ENCODE results near the gene HDAC2. TPM values are rescaled to one million over a fixed set of nuclear protein-coding genes. Genes with fewer than 3 reads are reported as not detected.

HDAC2 gene
- total RNA-seq, 2 donors from 2014 or later, result 275 to 335 TPM

DNA sequence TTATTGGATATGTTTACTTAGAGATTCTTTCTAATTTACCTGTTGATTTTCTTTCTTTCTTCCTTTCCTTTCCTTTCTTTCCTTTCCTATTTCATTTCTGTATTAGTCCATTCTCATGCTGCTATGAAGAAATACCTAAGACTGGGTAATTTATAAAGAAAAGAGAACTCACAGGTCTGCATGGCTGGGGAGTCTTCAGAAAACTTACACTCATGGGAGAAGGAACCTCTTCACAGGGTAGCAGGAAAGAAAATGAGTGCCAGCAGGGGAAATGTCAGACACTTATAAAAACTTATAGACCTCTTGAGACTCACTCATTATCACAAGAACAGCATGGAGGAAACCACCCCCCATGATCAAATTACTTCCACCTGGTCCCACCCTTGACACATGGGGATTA lies 40.8 kb downstream of the HDAC2 start:
- no peak overlapping the region for H3K4me3 ChIP-seq (ENCODE audit: low read length)
- peaks cover 25% of the 10 kb centered on the region for H3K36me3 ChIP-seq (ENCODE audit: control insufficient read depth, insufficient read depth, low read length)
- peaks cover 2% of the 10 kb centered on the region for H3K27me3 Mint-ChIP-seq (ENCODE audit: insufficient read depth)
- H3K36me3 Mint-ChIP-seq (ENCODE audit: low read depth), result peaks cover 28% of the 10 kb centered on the region
- no peaks in the 10 kb centered on the region for H3K27me3 ChIP-seq (ENCODE audit: control insufficient read depth, insufficient read depth, low read length, poor library complexity, severe bottlenecking)
- peaks cover 45% of the 10 kb centered on the region for H3K9me3 ChIP-seq (ENCODE audit: control insufficient read depth, low read length)
- H3K4me1 Mint-ChIP-seq, result peaks cover 4% of the 10 kb centered on the region
- no peaks in the 10 kb centered on the region for H3K4me1 ChIP-seq (ENCODE audit: control insufficient read depth, insufficient read depth, low read length)
- H3K27ac Mint-ChIP-seq, result no peak overlapping the region
- DNase-seq, result no peak
- H3K9me3 Mint-ChIP-seq, result peaks cover 35% of the 10 kb centered on the region
- H3K9ac ChIP-seq (ENCODE audit: extremely low read depth, low read length, poor library complexity, severe bottlenecking), result no peak overlapping the region
- TF ChIP-seq, protein P1, sequence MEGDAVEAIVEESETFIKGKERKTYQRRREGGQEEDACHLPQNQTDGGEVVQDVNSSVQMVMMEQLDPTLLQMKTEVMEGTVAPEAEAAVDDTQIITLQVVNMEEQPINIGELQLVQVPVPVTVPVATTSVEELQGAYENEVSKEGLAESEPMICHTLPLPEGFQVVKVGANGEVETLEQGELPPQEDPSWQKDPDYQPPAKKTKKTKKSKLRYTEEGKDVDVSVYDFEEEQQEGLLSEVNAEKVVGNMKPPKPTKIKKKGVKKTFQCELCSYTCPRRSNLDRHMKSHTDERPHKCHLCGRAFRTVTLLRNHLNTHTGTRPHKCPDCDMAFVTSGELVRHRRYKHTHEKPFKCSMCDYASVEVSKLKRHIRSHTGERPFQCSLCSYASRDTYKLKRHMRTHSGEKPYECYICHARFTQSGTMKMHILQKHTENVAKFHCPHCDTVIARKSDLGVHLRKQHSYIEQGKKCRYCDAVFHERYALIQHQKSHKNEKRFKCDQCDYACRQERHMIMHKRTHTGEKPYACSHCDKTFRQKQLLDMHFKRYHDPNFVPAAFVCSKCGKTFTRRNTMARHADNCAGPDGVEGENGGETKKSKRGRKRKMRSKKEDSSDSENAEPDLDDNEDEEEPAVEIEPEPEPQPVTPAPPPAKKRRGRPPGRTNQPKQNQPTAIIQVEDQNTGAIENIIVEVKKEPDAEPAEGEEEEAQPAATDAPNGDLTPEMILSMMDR (conservative IDR thresholded peaks at IDR 0.05), result no peak
- H3K27ac ChIP-seq (ENCODE audit: low read depth, low read length), result no peak overlapping the region
- no peak overlapping the region for H3K4me3 Mint-ChIP-seq

DNA sequence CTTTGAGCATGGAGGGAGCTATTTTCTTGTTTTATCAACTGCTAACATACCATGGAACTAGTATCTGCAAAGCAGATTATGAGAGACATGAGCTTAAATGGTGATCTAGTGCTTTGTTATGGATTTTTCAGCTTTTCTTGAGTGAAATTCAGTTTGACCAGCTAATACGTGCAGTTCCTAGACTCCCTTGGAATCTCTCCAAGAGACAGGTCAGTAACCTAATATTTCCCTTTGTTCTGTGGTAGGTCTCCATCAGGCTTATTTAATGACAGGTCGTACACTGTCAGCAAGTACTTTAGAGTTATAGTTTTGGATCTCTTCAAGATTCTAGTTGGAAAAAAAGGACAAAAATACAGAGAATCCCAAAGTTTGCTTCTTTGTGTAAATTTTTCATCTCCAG lies 43.9 kb downstream of the HDAC2 start:
- H3K36me3 Mint-ChIP-seq (ENCODE audit: low read depth), result peaks cover 9% of the 10 kb centered on the region
- Histone ChIP-seq H3K4me3 (ENCODE audit: low read length) (no peak overlapping the region), H3K9me3 (ENCODE audit: control insufficient read depth, low read length) (peaks cover 23% of the 10 kb centered on the region), H3K4me1 (ENCODE audit: control insufficient read depth, insufficient read depth, low read length) (no peaks in the 10 kb centered on the region), H3K27me3 (ENCODE audit: control insufficient read depth, insufficient read depth, low read length, poor library complexity, severe bottlenecking) (no peaks in the 10 kb centered on the region), H3K9ac (ENCODE audit: extremely low read depth, low read length, poor library complexity, severe bottlenecking) (no peak overlapping the region), H3K27ac (ENCODE audit: low read depth, low read length) (no peak overlapping the region), H3K36me3 (ENCODE audit: control insufficient read depth, insufficient read depth, low read length) (no peaks in the 10 kb centered on the region)
- DNase-seq, result no peak
- TF ChIP-seq, protein P1 (conservative IDR thresholded peaks at IDR 0.05), result no peak
- WGBS, 2 experiments (ENCODE audit: insufficient coverage in 1 of 2, insufficient read length in 1 of 2), result 82 to 90% methylated on average over 2 of the region's 2 CpGs
- H3K4me1 Mint-ChIP-seq, result no peaks in the 10 kb centered on the region
- no peak overlapping the region for H3K4me3 Mint-ChIP-seq
- no peak overlapping the region for H3K27ac Mint-ChIP-seq
- peaks cover 22% of the 10 kb centered on the region for H3K9me3 Mint-ChIP-seq
- H3K27me3 Mint-ChIP-seq (ENCODE audit: insufficient read depth), result peaks cover 2% of the 10 kb centered on the region

DNA sequence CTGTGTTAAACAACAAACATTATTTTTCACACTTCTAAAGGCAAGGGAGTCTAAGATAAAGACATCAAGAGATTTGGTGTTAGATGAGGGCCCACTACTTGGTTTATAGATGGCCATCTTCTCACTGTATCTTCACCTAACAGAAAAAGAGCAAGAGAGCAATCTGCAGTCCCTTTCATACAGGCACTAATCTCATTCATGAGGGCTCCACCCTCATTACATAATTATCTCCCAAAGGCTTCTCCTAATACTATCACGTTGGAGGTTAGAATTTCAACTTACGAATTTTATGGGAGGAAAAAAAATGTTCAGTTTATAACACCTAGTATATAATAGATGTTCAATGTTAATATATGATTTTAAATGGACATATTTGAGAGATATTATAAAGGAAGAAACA lies 45.6 kb downstream of the HDAC2 start:
- DNase-seq, result no peak
- TF ChIP-seq, protein P1 (conservative IDR thresholded peaks at IDR 0.05), result no peak

More for the DNA sequence above, 45.6 kb downstream of the HDAC2 start:
- Histone ChIP-seq H3K27me3 (ENCODE audit: control insufficient read depth, insufficient read depth, low read length, poor library complexity, severe bottlenecking) (no peaks in the 10 kb centered on the region), H3K36me3 (ENCODE audit: control insufficient read depth, insufficient read depth, low read length) (no peaks in the 10 kb centered on the region), H3K9me3 (ENCODE audit: control insufficient read depth, low read length) (peaks cover 15% of the 10 kb centered on the region), H3K4me1 (ENCODE audit: control insufficient read depth, insufficient read depth, low read length) (peaks cover 8% of the 10 kb centered on the region), H3K4me3 (ENCODE audit: low read length) (no peak overlapping the region), H3K9ac (ENCODE audit: extremely low read depth, low read length, poor library complexity, severe bottlenecking) (no peak overlapping the region), H3K27ac (ENCODE audit: low read depth, low read length) (no peak overlapping the region)
- H3K36me3 Mint-ChIP-seq (ENCODE audit: low read depth), result no peaks in the 10 kb centered on the region
- no CpG with 5 or more reads among the region's 2 CpGs for WGBS, 2 experiments (ENCODE audit: insufficient coverage in 1 of 2, insufficient read length in 1 of 2)
- H3K27me3 Mint-ChIP-seq (ENCODE audit: insufficient read depth), result peaks cover 2% of the 10 kb centered on the region
- no peak overlapping the region for H3K4me3 Mint-ChIP-seq
- H3K4me1 Mint-ChIP-seq, result peaks cover 3% of the 10 kb centered on the region
- no peak overlapping the region for H3K27ac Mint-ChIP-seq
- peaks cover 6% of the 10 kb centered on the region for H3K9me3 Mint-ChIP-seq
